Hepatocyte (in vitro differentiated cells): ENCODE results near the gene CD80.
"Not testable (repeated sequence)": the region's sequence is repeated elsewhere in the genome, so short reads cannot be mapped to it uniquely, and the experiment has no call there.

Experiments
- CTCF ChIP-seq: fragments of 200-600 bp; sonication (generic); IDR thresholded peaks from 2 replicates; pipeline ENCODE4 v1.5.1; 2016; ENCODE audit warnings: antibody characterized with exemption, mild to moderate bottlenecking; ENCODE audit not compliant: poor library complexity
- EZH2 ChIP-seq: fragments of 200-600 bp; sonication (generic); IDR thresholded peaks from 2 replicates; pipeline ENCODE4 v1.6.1; 2016; ENCODE audit warnings: antibody characterized with exemption, mild to moderate bottlenecking, borderline replicate concordance

- TF ChIP-seq CTCF, EZH2: not testable (repeated sequence)
Measured at GRCh38 chr3:119594929-119595328, 35.5 kb upstream of the CD80 start.
